HuH-7 (cell line): ENCODE results near the gene MKNK2.

ENCODE experiments used
- DNase-seq: peaks from one replicate; pipeline ENCODE4 v3.0.0; 2011; ENCODE audit warnings: low spot score

Gene MKNK2

DNA sequence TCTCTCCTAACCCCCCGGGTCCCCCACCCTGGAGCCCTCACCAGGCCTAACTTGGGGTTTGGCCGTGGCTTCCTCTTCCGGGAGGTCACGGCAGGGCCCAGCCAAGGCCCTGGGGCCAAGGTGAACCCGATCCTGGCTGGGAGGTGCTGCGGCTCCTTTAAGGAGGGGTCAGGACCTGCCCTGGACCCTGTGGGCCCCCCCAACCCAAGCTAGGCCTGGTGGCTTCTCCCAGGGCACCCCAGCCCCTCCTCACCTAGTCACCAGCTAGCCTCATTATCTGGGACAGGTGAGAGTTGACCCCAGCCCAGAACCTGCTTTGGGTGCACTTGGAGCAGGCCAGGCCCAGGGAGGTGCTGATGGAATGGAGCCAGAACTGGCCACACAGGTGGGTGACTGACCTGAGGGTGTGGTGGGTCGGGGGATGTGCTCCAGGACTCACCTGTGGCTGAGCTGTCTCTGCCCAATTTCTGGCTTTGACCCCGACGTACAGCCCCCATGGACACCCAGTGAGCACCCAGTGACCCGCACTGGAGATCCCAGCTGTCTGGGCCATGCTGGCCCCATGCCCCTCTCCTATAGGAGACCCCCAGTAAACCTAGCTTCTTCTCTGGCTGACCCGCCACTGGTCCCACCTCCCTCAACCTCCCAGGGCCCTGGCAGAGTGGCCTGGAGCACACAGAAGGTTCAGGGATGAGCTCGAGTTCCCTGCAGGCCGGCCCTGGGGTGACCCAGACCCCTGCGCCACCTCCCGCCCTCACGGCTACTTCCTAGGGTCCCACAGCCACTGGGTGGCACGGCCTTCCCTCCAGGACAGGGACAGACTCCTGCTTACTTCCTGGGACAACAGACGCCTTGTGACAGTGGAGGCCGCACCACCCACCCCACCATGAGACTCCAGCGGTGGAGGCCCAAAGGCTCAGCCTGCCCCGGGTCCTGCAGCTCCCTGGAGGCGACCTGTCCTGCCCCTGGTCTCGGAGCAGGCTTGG, 6.7 kb upstream of the MKNK2 start:
- DNase-seq = no peak

DNA sequence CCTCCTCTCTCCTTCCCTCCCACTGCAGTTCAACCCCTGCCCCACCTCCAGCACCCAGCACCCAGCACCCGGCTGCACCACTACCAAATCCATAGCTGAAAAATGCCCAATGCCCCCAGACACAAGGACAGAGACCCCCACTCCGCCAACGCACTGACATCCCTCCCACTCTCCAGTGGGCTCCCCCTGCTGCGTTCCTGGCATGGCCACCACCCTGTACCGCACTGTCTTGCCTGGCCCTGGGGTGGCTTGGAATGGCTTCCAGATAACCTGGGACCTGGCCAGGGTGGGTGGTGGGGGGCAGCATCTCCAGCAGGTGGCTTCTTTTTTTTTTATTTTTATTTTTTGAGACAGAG, 5.8 kb upstream of the MKNK2 start:
- DNase-seq = no peak

DNA sequence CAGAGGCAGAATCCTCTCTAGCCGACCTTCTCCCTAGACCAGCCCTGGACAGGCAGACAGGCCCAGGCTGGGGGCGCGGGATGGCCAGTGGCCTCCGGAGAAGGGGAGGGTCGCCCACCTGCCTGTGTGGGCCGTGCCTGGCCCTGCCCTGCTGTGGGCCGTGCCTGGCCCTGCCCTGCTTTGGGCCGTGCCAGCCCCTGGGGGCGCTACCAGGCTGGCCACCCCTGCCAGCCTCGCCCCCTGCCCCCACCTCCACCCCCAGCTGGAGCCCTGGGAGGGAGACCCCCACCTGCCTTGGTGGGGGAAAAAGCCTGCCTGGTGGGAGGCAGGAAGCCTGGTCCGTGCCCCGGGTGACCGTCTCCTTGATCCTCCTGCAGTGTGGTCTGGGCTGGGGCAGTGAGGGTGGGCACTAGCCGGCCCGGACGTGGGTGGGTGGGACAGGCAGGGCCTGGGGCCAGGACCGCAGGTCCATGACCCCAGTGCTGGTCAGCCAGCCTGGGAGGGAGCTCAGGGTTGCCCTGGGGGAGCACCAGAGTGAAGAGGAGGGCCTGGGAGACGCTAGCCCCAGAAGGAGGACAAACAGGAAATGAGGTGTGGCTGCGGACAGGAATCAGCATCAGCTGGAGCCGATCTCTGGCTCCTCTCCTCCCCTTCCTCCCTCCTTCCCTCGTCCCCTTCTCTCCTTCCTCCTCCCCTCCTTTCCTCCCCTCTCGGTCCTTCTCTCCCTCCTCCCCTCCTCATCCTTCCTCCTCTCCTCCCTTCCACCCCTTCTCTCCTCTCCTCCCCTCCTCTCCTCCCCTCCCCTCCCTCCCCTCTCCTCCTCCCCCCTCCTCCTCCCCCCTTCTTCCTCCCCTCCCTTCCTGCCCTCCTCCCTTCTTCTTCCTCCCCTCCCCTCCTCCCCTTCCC, 5.1 kb upstream of the MKNK2 start:
- no peak for DNase-seq

DNA sequence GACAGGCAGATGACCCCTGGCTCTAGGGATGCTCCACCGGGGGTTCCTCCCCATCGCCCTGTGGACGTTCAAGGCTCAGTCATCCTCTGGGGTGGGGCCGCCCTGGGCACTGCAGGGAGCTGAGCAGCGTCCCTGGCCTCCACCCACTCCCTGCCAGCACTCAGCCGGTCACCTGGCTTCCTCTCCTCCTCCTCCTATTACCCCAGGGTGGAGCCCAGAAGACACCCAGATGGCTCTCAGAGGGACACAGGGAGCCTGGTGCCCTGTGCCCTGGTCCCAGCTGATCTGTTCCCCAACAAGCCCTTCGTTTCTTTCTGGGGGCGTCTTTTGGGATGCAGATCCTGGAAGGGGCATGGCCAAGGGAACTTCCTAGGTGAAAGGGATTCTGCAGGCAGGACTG, 3.7 kb upstream of the MKNK2 start:
- no peak for DNase-seq

DNA sequence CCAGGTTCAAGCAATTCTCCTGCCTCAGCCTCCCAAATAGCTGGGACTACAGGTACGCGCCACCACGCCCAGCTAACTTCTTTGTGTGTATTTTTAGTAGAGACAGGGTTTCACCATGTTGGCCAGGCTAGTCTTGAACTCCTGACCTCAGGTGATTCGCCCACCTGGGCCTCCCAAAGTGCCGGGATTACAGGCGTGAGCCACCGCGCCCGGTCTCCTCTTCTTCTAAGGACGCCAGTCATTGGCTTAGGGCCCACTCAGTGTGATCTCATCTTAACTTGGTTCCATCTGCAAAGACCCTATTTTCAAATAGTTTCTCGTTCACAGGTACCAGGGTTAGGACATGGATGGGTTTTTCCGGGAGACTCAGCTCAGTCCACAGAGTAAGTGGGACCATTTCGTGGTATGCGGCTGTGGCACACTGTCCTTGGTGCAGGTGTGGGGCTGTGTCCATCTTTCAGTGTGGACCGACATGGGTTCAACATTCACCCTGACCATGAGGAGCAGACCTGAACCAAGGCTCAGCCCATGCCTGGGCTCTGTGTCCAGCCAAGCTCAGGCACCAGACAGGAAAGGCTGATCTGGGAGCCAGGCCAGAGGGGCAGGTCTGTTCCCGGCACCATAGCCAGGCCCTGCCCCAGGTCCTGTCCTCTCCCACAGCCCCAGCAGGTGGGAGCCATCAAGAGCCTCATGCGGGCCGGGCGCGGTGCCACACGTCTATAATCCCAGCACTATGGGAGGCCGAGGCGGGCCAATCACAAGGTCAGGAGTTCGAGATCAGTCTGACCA, 2.8 kb upstream of the MKNK2 start:
- DNase-seq = no peak

DNA sequence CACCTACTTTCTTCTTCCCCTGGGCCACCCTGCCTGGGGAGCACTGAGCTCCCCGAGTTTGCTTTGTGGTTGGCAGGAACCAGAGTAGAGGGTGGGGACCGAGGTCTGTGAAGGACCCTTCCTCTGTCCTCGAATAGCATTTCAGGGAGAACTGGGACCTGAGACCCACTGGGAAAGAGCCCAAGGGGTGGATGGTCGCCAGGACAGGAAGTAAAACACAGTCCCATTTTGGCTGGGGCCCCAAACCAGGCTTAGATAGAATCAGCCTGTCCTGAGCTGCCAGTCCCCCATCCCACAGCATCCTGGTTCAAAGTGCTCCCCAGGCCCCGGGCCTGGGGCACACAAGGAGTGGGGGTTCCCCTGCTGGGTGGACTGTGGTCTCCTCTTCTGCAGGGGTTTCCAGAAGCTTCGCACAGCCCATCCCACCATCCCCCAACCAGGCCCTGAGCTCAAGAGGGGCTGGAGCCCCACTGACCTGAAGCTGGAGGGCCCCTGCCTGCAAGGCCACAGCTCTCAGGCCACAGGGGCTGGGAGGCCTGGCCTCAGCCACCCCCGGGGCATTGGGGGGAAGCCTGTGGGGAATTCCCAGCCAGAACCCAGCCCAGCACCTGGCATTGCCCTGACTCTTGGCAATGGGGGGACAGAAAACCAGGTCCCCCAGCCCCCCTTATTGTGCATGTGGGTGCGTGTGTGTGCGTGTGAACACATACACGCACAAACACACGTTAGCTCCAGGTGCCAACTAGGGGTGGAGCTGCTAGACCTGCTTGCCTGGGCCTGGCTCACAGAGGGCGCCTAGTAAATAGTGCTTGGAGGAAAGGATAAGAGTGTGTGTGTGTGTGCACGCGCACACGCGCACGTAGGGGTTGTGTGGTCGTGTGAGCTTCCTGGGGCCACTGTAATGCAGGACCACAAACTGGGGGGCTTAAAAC, 995 bp upstream of the MKNK2 start:
- DNase-seq = no peak

DNA sequence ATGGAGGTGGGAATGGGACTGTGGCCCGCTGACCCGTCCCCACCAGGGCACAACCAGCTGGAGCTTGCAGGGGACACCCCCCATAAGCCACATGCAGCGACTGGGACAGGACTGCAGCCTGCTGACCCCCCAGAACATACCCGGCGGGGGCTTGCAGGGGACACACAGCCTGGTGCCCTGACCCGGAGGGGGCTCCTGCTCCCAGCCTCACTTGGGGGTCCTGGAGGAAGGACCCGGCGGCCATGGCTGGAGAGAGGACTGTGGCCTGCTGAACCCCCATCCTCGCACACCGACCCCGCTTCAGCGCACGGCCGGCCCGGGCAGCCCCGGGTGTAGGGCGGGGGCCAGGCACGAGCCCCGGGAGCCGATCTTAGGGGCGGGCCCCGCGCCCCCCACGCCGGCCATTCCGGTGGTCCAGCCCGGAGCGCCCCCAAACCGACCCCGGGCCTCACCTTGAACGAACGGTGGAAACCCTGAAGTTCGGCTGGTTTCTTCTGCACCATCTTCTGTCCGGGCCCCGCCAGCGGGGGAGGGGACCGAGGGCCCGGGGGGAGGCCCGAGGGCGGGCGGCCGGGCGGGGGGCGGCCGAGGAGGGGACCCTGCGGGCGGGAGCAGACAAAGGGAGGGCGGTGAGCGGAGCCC, 574 bp downstream of the MKNK2 start:
- DNase-seq = no peak

DNA sequence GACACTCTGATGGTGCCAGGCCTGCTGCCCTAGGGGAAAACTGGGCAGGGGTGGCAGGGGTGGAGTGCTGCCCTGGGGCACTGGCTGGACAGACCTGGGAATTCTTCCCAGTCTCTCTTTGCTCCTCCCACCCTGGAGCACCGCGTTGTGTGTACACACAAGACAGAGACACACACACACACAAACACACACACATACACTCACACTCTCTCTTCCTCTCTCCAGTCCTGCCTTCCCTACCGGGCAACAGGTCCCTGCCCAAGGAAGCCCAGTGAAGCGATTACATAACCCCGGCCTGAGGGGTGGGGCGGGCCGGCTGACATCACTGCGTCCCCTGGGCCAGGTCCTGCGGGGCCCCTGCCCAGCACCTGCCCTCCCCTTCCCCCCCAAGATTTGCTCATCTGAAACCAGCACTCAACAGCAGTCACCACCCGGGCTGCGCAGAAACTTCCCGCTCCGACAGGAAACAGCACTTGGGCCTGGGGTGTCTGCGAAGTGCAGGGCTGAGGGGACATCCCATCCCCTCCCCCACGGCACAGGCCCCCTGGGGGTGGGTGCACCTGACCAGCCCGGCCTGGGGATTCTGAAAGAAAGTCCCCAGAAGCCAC, 1.2 kb downstream of the MKNK2 start:
- DNase-seq = peak; percentile 89

DNA sequence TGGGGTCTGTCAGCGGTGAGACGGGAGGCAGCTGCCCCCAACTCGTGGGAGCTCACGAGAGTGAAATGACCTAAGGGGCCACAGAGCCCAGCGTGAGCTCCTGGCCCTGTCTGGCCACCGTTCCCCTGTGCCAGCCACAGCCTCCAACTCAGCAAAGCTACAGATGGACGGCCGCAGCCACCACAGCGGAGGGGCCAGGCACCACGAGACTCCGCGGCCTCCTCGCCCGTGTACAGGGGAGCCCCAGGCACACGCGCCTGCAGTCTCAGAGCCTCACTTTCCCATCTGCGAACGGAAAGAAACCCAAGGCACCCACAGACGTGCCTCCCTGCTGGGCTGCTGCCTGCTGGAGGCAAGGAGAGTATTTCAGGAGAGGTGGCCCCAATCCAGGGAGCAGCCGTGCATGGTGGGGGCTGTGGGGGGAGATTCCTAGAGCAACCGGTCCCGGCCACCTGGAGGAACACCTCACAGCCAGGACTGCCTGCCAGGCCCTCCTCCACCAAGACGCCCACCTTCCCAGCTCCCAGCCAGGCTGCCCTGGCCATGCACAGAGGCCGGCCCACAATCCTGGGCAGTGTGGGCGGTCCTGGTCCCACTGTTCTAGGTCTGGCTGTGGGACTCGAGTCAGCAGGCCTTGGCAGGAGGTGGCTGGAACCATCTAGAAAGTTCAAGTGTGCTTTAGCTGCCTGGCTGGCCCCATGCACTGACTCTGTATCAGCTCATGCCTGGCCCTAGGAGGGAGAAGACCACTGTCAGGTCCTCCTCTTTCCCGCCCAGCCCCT, 1.9 kb downstream of the MKNK2 start:
- no peak for DNase-seq

DNA sequence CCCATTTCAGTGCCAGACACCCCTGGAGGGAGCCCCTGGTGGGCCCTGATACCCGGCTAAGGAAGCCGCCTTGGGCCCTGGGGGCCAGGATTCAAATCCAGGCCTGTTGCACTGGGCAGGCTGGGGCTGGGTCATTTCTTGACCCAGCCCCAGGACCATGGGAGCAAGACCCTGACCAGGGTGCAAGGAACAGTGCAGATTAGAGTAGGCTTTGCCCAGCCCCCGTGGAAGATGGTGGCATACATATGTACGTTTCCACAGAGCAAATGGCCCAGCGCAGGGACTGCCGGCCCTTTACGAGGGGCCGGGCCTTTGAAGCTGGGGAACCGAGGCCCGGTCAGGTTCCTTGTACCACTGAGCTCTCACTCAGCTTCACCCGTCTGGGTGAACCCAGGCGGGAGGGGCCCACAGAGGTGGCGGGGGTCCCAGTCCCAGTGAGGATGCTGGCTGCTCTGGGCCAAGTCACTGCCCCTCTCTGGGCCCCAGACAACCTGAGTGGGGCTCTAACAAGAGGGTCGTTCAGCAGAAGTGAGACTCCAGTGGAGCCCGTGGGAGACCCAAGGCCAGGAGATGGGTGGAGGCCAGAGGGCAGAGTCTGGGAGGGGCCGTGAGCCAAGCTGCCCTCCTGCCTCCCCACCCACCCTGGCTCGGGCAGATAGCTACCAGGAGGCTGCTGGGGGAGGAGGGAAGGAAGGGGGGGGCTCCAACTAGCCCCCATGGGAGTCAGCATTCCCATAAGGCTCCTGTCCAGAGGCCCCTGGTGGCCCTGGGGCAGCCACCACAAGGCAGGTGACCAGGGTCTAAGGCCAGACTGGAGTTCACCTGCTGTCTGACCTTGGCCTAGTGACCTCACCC, 2.7 kb downstream of the MKNK2 start:
- DNase-seq = no peak

DNA sequence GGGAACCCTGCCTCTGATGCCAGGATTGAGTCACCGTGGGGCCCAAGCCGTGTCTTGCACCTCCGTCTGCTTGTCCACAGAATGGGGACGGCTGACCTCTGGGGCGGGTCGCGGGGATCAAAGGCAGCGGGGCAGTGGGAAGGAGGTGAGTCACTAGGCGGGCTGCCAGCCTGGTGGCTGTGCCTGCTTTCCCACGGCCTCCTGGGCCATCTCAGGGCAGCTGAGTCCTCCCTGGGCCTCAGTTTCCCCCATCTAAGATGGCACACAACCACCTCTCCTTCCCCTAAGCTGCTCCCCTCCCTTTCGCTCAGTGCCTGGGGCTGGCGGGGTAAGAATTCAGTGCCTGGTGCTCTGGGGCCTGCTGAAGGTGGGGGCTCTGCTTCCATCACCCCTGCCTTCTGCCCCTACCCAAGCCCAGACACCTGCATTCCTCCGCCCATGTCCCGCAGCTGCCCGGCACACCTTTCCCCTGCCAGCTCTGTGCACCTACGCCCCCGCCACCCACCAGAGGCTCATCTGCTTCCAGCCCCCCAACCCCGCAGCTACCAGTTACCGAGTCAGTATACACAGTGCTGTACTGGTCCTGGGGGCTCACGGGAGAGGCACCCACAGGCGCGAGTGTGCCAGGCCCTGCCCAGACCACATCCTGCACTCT, 3.5 kb downstream of the MKNK2 start:
- no peak for DNase-seq

DNA sequence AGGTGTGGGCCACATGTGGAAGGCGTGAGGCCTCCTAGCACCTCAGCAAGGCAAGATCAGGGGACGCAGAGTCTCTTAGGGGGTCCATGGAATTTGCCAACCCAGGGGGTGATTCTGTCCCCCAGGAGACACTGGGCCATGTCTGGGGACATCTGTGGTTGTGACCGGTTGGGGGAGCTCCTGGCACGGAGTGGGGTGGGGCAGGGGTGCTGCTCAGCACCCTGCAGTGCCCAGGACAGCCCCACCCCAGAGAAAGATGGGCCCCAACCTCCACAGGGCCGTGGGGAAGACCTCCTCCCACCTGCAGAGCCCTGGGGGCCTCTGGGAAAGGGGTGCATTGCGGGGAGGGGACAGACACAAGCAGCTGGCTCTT, 4.0 kb downstream of the MKNK2 start:
- no peak for DNase-seq

DNA sequence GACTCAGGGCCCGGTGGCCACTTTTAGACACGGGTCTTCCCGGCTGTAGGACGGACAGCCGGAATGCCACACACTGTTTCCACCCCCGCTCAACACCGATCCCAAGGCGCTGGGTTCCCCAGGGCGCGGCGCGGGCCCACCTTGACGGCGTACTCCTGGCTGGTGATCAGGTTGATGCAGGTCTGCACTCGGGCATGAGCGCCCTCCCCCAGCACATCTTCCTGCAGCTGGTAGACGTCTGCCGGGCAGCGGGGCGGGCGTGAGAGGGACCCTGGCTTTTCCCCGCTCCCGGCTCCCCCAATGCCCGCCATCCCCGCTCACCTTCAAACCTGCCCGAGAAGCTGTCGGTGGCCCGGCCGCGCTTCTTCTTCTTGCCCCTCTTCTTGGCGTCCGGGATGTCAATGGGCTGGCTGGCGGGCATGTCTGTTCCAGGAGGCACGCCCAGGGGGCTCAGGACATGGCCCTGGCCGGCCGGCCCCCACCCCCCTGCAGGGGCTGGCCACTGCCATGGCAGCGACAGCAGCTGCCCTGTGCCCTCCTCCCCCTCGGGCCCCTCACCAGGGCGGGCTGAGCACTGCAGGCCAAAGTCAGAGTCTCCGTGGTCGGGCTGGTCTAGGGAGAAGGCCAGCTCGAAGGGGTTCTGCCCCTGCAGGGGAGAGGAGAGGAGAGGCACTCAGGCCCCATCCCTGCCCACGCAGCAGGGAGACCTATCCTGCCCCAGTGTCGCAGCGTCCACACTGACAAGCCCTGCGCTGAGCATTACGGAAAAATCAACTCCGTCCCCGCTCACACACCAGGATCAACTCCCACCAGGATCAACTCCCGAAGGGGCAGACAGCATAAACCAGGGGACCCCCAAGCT, 4.8 kb downstream of the MKNK2 start:
- no peak for DNase-seq

DNA sequence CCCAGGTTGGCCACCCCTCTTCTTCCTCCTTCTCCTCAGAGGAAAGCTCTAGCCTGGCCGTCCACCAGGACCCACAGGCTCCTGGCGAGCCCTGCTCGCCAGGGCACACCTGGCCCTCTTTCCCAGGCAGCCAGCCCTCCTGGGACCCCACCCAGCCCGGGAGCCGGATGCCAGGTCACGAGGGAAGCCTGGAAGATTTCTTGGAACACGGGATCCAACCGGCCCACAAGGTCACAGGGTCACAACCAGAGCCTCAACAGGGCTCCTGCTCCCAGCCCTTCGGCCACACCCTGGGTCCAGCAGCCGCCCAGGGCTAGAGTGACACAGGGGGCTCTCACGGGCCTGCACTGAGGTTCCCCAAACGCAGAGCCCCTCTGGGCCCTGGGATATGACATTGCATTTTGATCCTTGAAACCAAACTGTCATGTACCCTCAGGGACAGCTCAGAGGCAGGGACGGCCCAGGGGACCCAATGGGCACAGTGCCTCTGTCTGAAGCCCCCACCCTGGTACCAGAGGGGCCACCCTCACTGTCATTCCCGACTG, 5.5 kb downstream of the MKNK2 start:
- DNase-seq = no peak

DNA sequence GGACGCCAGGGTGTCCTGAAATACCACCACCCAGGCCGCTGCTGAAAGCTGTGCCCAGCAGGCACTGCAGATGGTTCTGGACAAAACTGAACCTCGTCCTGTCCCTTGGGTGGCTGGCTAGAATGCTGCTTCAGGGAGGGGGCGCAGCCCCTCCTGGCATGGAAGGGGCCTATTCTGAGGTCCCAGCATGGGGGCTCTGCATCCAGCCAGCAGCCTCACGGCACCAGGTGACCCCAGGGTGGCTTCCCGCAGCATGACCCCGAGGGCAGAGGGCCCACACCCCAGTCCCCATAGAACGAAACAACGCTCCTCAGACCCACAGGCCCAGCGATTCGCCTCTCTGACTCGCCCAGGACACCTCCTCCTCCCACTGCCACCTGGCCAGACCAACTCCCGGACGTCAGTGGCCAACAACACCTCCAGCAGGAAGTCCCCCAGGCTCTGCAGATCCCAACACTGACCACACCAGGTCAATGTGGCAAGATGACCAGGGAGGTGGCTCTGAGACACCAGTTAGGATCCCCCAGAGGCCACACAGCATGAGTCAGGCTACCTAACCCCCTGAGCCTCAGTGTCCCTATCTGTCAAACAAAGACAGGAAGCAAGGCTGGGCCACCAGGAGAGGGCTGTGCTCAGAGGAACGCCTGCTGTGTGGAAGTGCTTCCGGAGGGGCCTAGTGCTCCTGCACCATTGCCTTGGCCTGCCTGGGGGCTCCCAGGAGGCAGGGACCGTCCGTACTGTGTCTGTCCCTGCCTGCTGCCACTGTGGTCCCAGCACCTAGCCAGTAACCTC, 6.1 kb downstream of the MKNK2 start:
- no peak for DNase-seq
